GM19463 (cell line): ENCODE measurements around the gene RPAP2.
"Not testable (repeated sequence)": the region's sequence is repeated elsewhere in the genome, so short reads cannot be mapped to it uniquely, and the experiment has no call there.

Experiments used
- ATAC-seq: cut with Tn5 transposase; IDR thresholded peaks from one replicate; pipeline ENCODE4 v1.9.1; 2021; ENCODE audit warnings: mild to moderate bottlenecking, moderate library complexity; ENCODE audit not compliant: unreplicated experiment

RPAP2 gene

GRCh38 chr1:92323473-92324453 is 24.9 kb downstream of the RPAP2 start:
- ATAC-seq = no peak

GRCh38 chr1:92324784-92325183 is 25.9 kb downstream of the RPAP2 start:
- no peak for ATAC-seq

GRCh38 chr1:92326681-92327080 is 27.8 kb downstream of the RPAP2 start:
- no peak for ATAC-seq

- ATAC-seq = no peak
Observed at GRCh38 chr1:92327794-92328193, 28.9 kb downstream of the RPAP2 start.

GRCh38 chr1:92329347-92330129 is 30.7 kb downstream of the RPAP2 start:
- no peak for ATAC-seq

- no peak for ATAC-seq
Observed at GRCh38 chr1:92333668-92334067, 34.8 kb downstream of the RPAP2 start.

- no peak for ATAC-seq
Observed at GRCh38 chr1:92340154-92340553, 41.3 kb downstream of the RPAP2 start.

- ATAC-seq = no peak
Observed at GRCh38 chr1:92342401-92342800, 43.5 kb downstream of the RPAP2 start.

- no peak for ATAC-seq
Observed at GRCh38 chr1:92343061-92343460, 44.2 kb downstream of the RPAP2 start.

GRCh38 chr1:92346866-92347640 is 48.2 kb downstream of the RPAP2 start:
- ATAC-seq = no peak

- no peak for ATAC-seq
Observed at GRCh38 chr1:92352856-92353255, 54.0 kb downstream of the RPAP2 start.

- ATAC-seq = no peak
Observed at GRCh38 chr1:92354259-92354658, 55.4 kb downstream of the RPAP2 start.

- no peak for ATAC-seq
Observed at GRCh38 chr1:92356956-92357355, 58.1 kb downstream of the RPAP2 start.

- ATAC-seq = not testable (repeated sequence)
Observed at GRCh38 chr1:92359382-92359781, 60.5 kb downstream of the RPAP2 start.

GRCh38 chr1:92359986-92360385 is 61.1 kb downstream of the RPAP2 start:
- ATAC-seq = no peak

GRCh38 chr1:92362970-92363369 is 64.1 kb downstream of the RPAP2 start:
- no peak for ATAC-seq

GRCh38 chr1:92363401-92363800 is 64.5 kb downstream of the RPAP2 start:
- no peak for ATAC-seq

- no peak for ATAC-seq
Observed at GRCh38 chr1:92365378-92366039, 66.7 kb downstream of the RPAP2 start.

- ATAC-seq = no peak
Observed at GRCh38 chr1:92366040-92366395, 67.2 kb downstream of the RPAP2 start.

- peak; percentile 44 for ATAC-seq
Observed at GRCh38 chr1:92367496-92367895, 68.6 kb downstream of the RPAP2 start.

GRCh38 chr1:92372164-92372563 is 73.3 kb downstream of the RPAP2 start:
- no peak for ATAC-seq
